Esophagus (tissue), 2 donors: Measurements from ENCODE around the gene GALNT3. TPM values are rescaled to one million over a fixed set of nuclear protein-coding genes. Genes with fewer than 3 reads are reported as not detected.

Experiments used
- H3K27ac ChIP-seq, 2 donors: one replicate each; pipeline ENCODE4 v1.5.1; 2013; ENCODE audit warnings: low read depth in 2 of 2, mild to moderate bottlenecking in 2 of 2, inconsistent platforms in 1 of 2, low read length in 1 of 2, moderate library complexity in 1 of 2
- H3K27me3 ChIP-seq, 2 donors: one replicate each; pipeline ENCODE4 v1.6.1; 2013; ENCODE audit warnings: low read length in 2 of 2, control low read depth in 1 of 2, mild to moderate bottlenecking in 1 of 2; ENCODE audit not compliant: insufficient read depth in 2 of 2, control insufficient read depth in 1 of 2
- H3K36me3 ChIP-seq, 2 donors: one replicate each; pipeline ENCODE4 v1.6.1; 2013; ENCODE audit warnings: low read length in 1 of 2; ENCODE audit not compliant: control insufficient read depth in 2 of 2, insufficient read depth in 2 of 2
- H3K4me1 ChIP-seq, 2 donors: one replicate each; pipeline ENCODE4 v1.6.1; 2013; ENCODE audit warnings: low read length in 1 of 2; ENCODE audit not compliant: control insufficient read depth in 2 of 2, insufficient read depth in 2 of 2
- H3K4me3 ChIP-seq, 2 donors: one replicate each; pipeline ENCODE4 v1.5.1; 2013; ENCODE audit warnings: low read length in 2 of 2, mild to moderate bottlenecking in 2 of 2, low read depth in 1 of 2, moderate library complexity in 1 of 2
- H3K9me3 ChIP-seq, 2 donors: one replicate each; pipeline ENCODE4 v1.6.1; 2013; ENCODE audit warnings: mild to moderate bottlenecking in 2 of 2, low read depth in 1 of 2, low read length in 1 of 2, moderate library complexity in 1 of 2; ENCODE audit not compliant: control insufficient read depth in 2 of 2, insufficient read depth in 1 of 2
- WGBS, 2 donors: extraction: QIAGEN DNeasy Blood & Tissue Kit; methylation state at CpG; one replicate each; pipeline ENCODE4 v1.1.7; 2013; 5-methylcytosine and 5-hydroxymethylcytosine counted together
- polyA plus RNA-seq, 2 donors: library from polyadenylated mRNA; stranded (reverse); fragments of 200-250 nt; gene quantifications; one replicate each; pipeline ENCODE4 v1.2.3, GENCODE V29; 2013
- donor health status: healthy with polysubstance abuse.
- donor health status: Bipolar disorder and iron deficiency.

GALNT3 gene
- polyA plus RNA-seq, 2 donors: 25.7 to 30.7 TPM

GRCh38 chr2:165766326-165766927 is 27.6 kb downstream of the GALNT3 start:
- H3K27ac ChIP-seq: no peak overlapping the region
- H3K36me3 ChIP-seq: peaks cover 0 to 2% of the 10 kb centered on the region in 2 donors
- no peaks in the 10 kb centered on the region for H3K4me1 ChIP-seq
- H3K27me3 ChIP-seq: no peaks in the 10 kb centered on the region
- no peaks in the 10 kb centered on the region for H3K9me3 ChIP-seq
- H3K4me3 ChIP-seq: no peak overlapping the region

GRCh38 chr2:165762723-165763122 is 31.3 kb downstream of the GALNT3 start:
- H3K36me3 ChIP-seq: peaks cover 0 to 2% of the 10 kb centered on the region in 2 donors
- H3K9me3 ChIP-seq: no peaks in the 10 kb centered on the region
- H3K27ac ChIP-seq: no peak overlapping the region
- no peak overlapping the region for H3K4me3 ChIP-seq
- H3K4me1 ChIP-seq: no peaks in the 10 kb centered on the region
- H3K27me3 ChIP-seq: no peaks in the 10 kb centered on the region
- 71 to 77% methylated on average over 4 of the region's 4 CpGs for WGBS, 2 donors

GRCh38 chr2:165757906-165758675 is 36.0 kb downstream of the GALNT3 start:
- Histone ChIP-seq H3K27me3 (no peaks in the 10 kb centered on the region), H3K36me3 (no peaks in the 10 kb centered on the region), H3K4me3 (no peak overlapping the region), H3K27ac (no peak overlapping the region), H3K9me3 (no peaks in the 10 kb centered on the region), H3K4me1 (no peaks in the 10 kb centered on the region)
- 49 to 50% methylated on average over 4 of the region's 4 CpGs for WGBS, 2 donors

GRCh38 chr2:165746501-165746900 is 47.5 kb downstream of the GALNT3 start:
- no peaks in the 10 kb centered on the region for H3K9me3 ChIP-seq
- WGBS, 2 donors: 90 to 92% methylated on average over 8 of the region's 8 CpGs
- H3K4me1 ChIP-seq: no peaks in the 10 kb centered on the region
- H3K4me3 ChIP-seq: no peak overlapping the region
- H3K27ac ChIP-seq: no peak overlapping the region
- peaks cover 0 to 6% of the 10 kb centered on the region in 2 donors for H3K36me3 ChIP-seq
- H3K27me3 ChIP-seq: no peaks in the 10 kb centered on the region

- WGBS, 2 donors: 50 to 56% methylated on average over 2 of the region's 2 CpGs
Observed at GRCh38 chr2:165745916-165746315, 48.1 kb downstream of the GALNT3 start.

GRCh38 chr2:165743442-165743841 is 50.6 kb downstream of the GALNT3 start:
- Histone ChIP-seq H3K27me3 (no peaks in the 10 kb centered on the region), H3K36me3 (peaks cover 0 to 6% of the 10 kb centered on the region in 2 donors), H3K9me3 (no peaks in the 10 kb centered on the region), H3K27ac (no peak overlapping the region), H3K4me3 (no peak overlapping the region), H3K4me1 (no peaks in the 10 kb centered on the region)
- WGBS, 2 donors: 64 to 67% methylated on average over 2 of the region's 2 CpGs

More at GRCh38 chr2:165745916-165746315, 48.1 kb downstream of the GALNT3 start:
- H3K27me3 ChIP-seq: no peaks in the 10 kb centered on the region
- no peaks in the 10 kb centered on the region for H3K9me3 ChIP-seq
- no peak overlapping the region for H3K27ac ChIP-seq
- H3K4me1 ChIP-seq: no peaks in the 10 kb centered on the region
- no peak overlapping the region for H3K4me3 ChIP-seq
- H3K36me3 ChIP-seq: peaks cover 0 to 6% of the 10 kb centered on the region in 2 donors

GRCh38 chr2:165725421-165725820 is 68.6 kb downstream of the GALNT3 start:
- Histone ChIP-seq H3K4me3 (no peak overlapping the region), H3K4me1 (no peaks in the 10 kb centered on the region), H3K27ac (no peak overlapping the region), H3K27me3 (no peaks in the 10 kb centered on the region), H3K36me3 (no peaks in the 10 kb centered on the region), H3K9me3 (peaks cover 0 to 2% of the 10 kb centered on the region in 2 donors)

GRCh38 chr2:165720511-165720910 is 73.5 kb downstream of the GALNT3 start:
- Histone ChIP-seq H3K36me3 (no peaks in the 10 kb centered on the region), H3K4me1 (no peaks in the 10 kb centered on the region), H3K4me3 (no peak overlapping the region), H3K9me3 (no peaks in the 10 kb centered on the region), H3K27me3 (no peaks in the 10 kb centered on the region), H3K27ac (no peak overlapping the region)

- 30 to 34% methylated on average over 1 of the region's 1 CpG for WGBS, 2 donors
- Histone ChIP-seq H3K4me1 (no peaks in the 10 kb centered on the region), H3K36me3 (no peaks in the 10 kb centered on the region), H3K9me3 (no peaks in the 10 kb centered on the region), H3K4me3 (no peak overlapping the region), H3K27me3 (no peaks in the 10 kb centered on the region), H3K27ac (no peak overlapping the region)
Observed at GRCh38 chr2:165718610-165719210, 75.3 kb downstream of the GALNT3 start.
